A549 (cell line): Measurements from ENCODE around the gene OR6N1. TPM values are rescaled to one million over a fixed set of nuclear protein-coding genes. Genes with fewer than 3 reads are reported as not detected.

Experiments used
- ATAC-seq, 2 experiments: fragments of 200-7000 bp in 1 of 2; fragments of >200 bp in 1 of 2; cut with Nextera tagmentation in 1 of 2; cut with Tn5 transposase in 1 of 2; 3 replicates each; pipeline versions ENCODE4 v1.8.0 to v1.9.1; 2018 to 2020; ENCODE audit warnings: mild to moderate bottlenecking in 1 of 2, moderate library complexity in 1 of 2
- CTCF ChIA-PET: fragments of 300-600 bp; sonication (Branson Sonifier 250); formaldehyde crosslinking; extraction: SDS; loops from one replicate; lab custom pipeline; 2021; ENCODE audit warnings: antibody characterized with exemption, inconsistent platforms; lab: Yijun Ruan, JAX
- POLR2A ChIA-PET: fragments of 350-600 bp; formaldehyde crosslinking; extraction: SDS; loops from one replicate; lab custom pipeline; 2021; ENCODE audit warnings: antibody characterized with exemption, inconsistent platforms; lab: Yijun Ruan, JAX
- DNase-seq, 2 experiments: peaks; one replicate each; pipeline versions ENCODE4 v3.0.0 to v3.0.0-alpha.2; 2011 to 2016; ENCODE audit warnings: low read depth in 1 of 2, low spot score in 1 of 2
- FAIRE-seq: peaks from 2 replicates; lab custom pipeline; 2011; peaks lifted over from hg19 to GRCh38; lab: Jason Lieb, UNC
- H3K27ac ChIP-seq, 2 experiments: fragments of >200 bp; sonication (Bioruptor Twin); formaldehyde crosslinking; 3 replicates each; pipeline ENCODE4 v1.5.1; 2016 to 2017
- H3K4me1 ChIP-seq: fragments of >200 bp; sonication (Bioruptor Twin); formaldehyde crosslinking; 3 replicates; pipeline ENCODE4 v1.6.1; 2016
- H3K4me2 ChIP-seq: fragments of >200 bp; sonication (Bioruptor Twin); formaldehyde crosslinking; 3 replicates; pipeline ENCODE4 v1.6.1; 2016
- H3K4me3 ChIP-seq: fragments of >200 bp; sonication (Bioruptor Twin); formaldehyde crosslinking; 3 replicates; pipeline ENCODE4 v1.5.1; 2016
- H3K9me3 ChIP-seq: fragments of >200 bp; sonication (Bioruptor Twin); formaldehyde crosslinking; 3 replicates; pipeline ENCODE4 v1.6.1; 2016
- BCL3 ChIP-seq: fragments of >200 bp; sonication (Bioruptor Twin); formaldehyde crosslinking; IDR thresholded peaks from 3 replicates; pipeline ENCODE4 v1.6.1; 2016
- BHLHE40 ChIP-seq: IDR thresholded peaks from 2 replicates; pipeline ENCODE4 v1.6.1; 2012; ENCODE audit warnings: low read depth, low read length, inconsistent platforms
- CHD4 ChIP-seq: fragments of 200-600 bp; sonication (generic); IDR thresholded peaks from 2 replicates; pipeline ENCODE4 v1.6.1; 2016; ENCODE audit warnings: antibody characterized with exemption, mild to moderate bottlenecking, borderline replicate concordance
- E2F6 ChIP-seq: IDR thresholded peaks from 2 replicates; pipeline ENCODE4 v1.6.1; 2012; ENCODE audit warnings: low read depth, borderline replicate concordance
- EHF ChIP-seq: fragments of 250-450 bp; sonication (Bioruptor Pico); IDR thresholded peaks from 2 replicates; pipeline ENCODE4 v1.5.0; 2020; ENCODE audit warnings: mild to moderate bottlenecking
- EHMT2 ChIP-seq: fragments of 200-600 bp; sonication (generic); IDR thresholded peaks from 2 replicates; pipeline ENCODE4 v1.6.1; 2016; ENCODE audit warnings: antibody characterized with exemption, low read depth, mild to moderate bottlenecking, moderate library complexity
- FOSB ChIP-seq: fragments of 250-450 bp; sonication (Bioruptor Pico); IDR thresholded peaks from 2 replicates; pipeline ENCODE4 v1.5.0; 2020; ENCODE audit warnings: mild to moderate bottlenecking, moderate library complexity
- FOSL2 ChIP-seq, 2 experiments: fragments of 450-650 bp in 1 of 2; fragments of >200 bp in 1 of 2; sonication (Bioruptor Twin) in 1 of 2; formaldehyde crosslinking; IDR thresholded peaks; 2 replicates each; pipeline versions ENCODE4 v1.5.0 to v1.6.1; 2016 to 2020; ENCODE audit warnings: mild to moderate bottlenecking in 1 of 2, moderate library complexity in 1 of 2
- FOXS1 ChIP-seq: fragments of 250-450 bp; sonication (Bioruptor Pico); IDR thresholded peaks from 2 replicates; pipeline ENCODE4 v1.5.0; 2020; ENCODE audit warnings: mild to moderate bottlenecking, moderate library complexity
- GATA3 ChIP-seq: IDR thresholded peaks from 2 replicates; pipeline ENCODE4 v1.6.1; 2012; ENCODE audit warnings: borderline replicate concordance
- HDAC2 ChIP-seq: fragments of 200-600 bp; sonication (generic); IDR thresholded peaks from 2 replicates; pipeline ENCODE4 v1.6.1; 2016
- HOXA7 ChIP-seq: fragments of 250-450 bp; sonication (Bioruptor Pico); IDR thresholded peaks from 2 replicates; pipeline ENCODE4 v1.5.0; 2020; ENCODE audit warnings: mild to moderate bottlenecking, moderate library complexity
- HOXB13 ChIP-seq: fragments of 250-450 bp; sonication (Bioruptor Pico); IDR thresholded peaks from 2 replicates; pipeline ENCODE4 v1.5.0; 2020; ENCODE audit warnings: low read depth, mild to moderate bottlenecking, moderate library complexity
- HOXB5 ChIP-seq: fragments of 250-450 bp; sonication (Bioruptor Pico); IDR thresholded peaks from 2 replicates; pipeline ENCODE4 v1.5.0; 2020; ENCODE audit warnings: mild to moderate bottlenecking, moderate library complexity
- JUN ChIP-seq, 2 experiments: fragments of >200 bp; sonication (Bioruptor Twin); formaldehyde crosslinking; IDR thresholded peaks; 2 replicates in 1 of 2; 3 replicates in 1 of 2; pipeline ENCODE4 v1.6.1; 2016 to 2017
- JUNB ChIP-seq: fragments of >200 bp; sonication (Bioruptor Twin); formaldehyde crosslinking; IDR thresholded peaks from 2 replicates; pipeline ENCODE4 v1.6.1; 2016
- KDM1A ChIP-seq: fragments of 200-600 bp; sonication (generic); IDR thresholded peaks from 2 replicates; pipeline ENCODE4 v1.6.1; 2016; ENCODE audit warnings: low read depth, mild to moderate bottlenecking
- KDM5A ChIP-seq: fragments of 200-600 bp; sonication (generic); IDR thresholded peaks from 2 replicates; pipeline ENCODE4 v1.6.1; 2016; ENCODE audit warnings: antibody characterized with exemption, mild to moderate bottlenecking
- MAFK ChIP-seq: fragments of 450-650 bp; IDR thresholded peaks from 2 replicates; pipeline ENCODE4 v1.6.1; 2014; ENCODE audit not compliant: partially characterized antibody
- MAZ ChIP-seq: fragments of 150-350 bp; IDR thresholded peaks from 2 replicates; pipeline ENCODE4 v1.6.1; 2014; ENCODE audit warnings: antibody characterized with exemption, low read depth, low read length, borderline replicate concordance
- MYC ChIP-seq: IDR thresholded peaks from 2 replicates; pipeline ENCODE4 v1.6.1; 2012; ENCODE audit warnings: mild to moderate bottlenecking, inconsistent platforms, low read length, improper control_type of control experiment, borderline replicate concordance
- PHF8 ChIP-seq: fragments of 200-600 bp; sonication (generic); IDR thresholded peaks from 2 replicates; pipeline ENCODE4 v1.6.1; 2016; ENCODE audit warnings: low read depth, mild to moderate bottlenecking, antibody characterized with exemption, moderate library complexity, borderline replicate concordance
- POLR2AphosphoS2 ChIP-seq: conservative IDR thresholded peaks from 2 replicates; pipeline ENCODE4 v1.6.1; 2012; ENCODE audit warnings: low read length, improper control_type of control experiment, inconsistent platforms
- RAD21 ChIP-seq, 2 experiments: fragments of >200 bp in 1 of 2; sonication (Bioruptor Twin) in 1 of 2; formaldehyde crosslinking in 1 of 2; IDR thresholded peaks in 1 of 2; conservative IDR thresholded peaks in 1 of 2; 2 replicates in 1 of 2; 3 replicates in 1 of 2; pipeline ENCODE4 v1.6.1; 2012 to 2018; ENCODE audit warnings: inconsistent platforms in 1 of 2
- RARB ChIP-seq: fragments of 250-450 bp; sonication (Bioruptor Pico); IDR thresholded peaks from 2 replicates; pipeline ENCODE4 v1.8.0; 2021; ENCODE audit warnings: mild to moderate bottlenecking, moderate library complexity
- RCOR1 ChIP-seq: fragments of 150-350 bp; IDR thresholded peaks from 2 replicates; pipeline ENCODE4 v1.6.1; 2014; ENCODE audit warnings: antibody characterized with exemption, low read length, low read depth
- RFX5 ChIP-seq: fragments of 450-650 bp; IDR thresholded peaks from 2 replicates; pipeline ENCODE4 v1.7.1; 2014; ENCODE audit warnings: antibody characterized with exemption, mild to moderate bottlenecking, moderate library complexity
- TFCP2L1 ChIP-seq: fragments of 250-450 bp; sonication (Bioruptor Pico); IDR thresholded peaks from 2 replicates; pipeline ENCODE4 v1.5.0; 2021; ENCODE audit warnings: mild to moderate bottlenecking
- ZC3H11A ChIP-seq: fragments of 450-650 bp; IDR thresholded peaks from 2 replicates; pipeline ENCODE4 v1.6.1; 2014; ENCODE audit warnings: antibody characterized with exemption, mild to moderate bottlenecking
- ZFP36 ChIP-seq: fragments of 450-650 bp; IDR thresholded peaks from 2 replicates; pipeline ENCODE4 v1.6.1; 2014; ENCODE audit warnings: borderline replicate concordance; ENCODE audit not compliant: partially characterized antibody
- WGBS: methylation state at CpG from one replicate; pipeline ENCODE4 v1.1.6; 2017; ENCODE audit errors: missing lambda C conversion rate; 5-methylcytosine and 5-hydroxymethylcytosine counted together
- polyA plus RNA-seq, 4 experiments: library from polyadenylated mRNA; depleted of rRNA in 3 of 4; stranded (reverse); fragments of >200 nt; fragmentation: RNase III in 1 of 4; extraction: RNeasy Plus Mini Kit Qiagen cat#74134 plus additional on column Dnase treatment in 1 of 4; gene quantifications; 2 replicates in 3 of 4; 3 replicates in 1 of 4; pipeline ENCODE4 v1.2.3, GENCODE V29; 2011 to 2017

Gene OR6N1
- polyA plus RNA-seq, 2 of the 4 experiments (the other 2 are of a cell fraction), result not detected

- Histone ChIP-seq H3K4me3 (no peak overlapping the region), H3K27ac (no peak overlapping the region), H3K4me2 (no peak overlapping the region), H3K4me1 (no peaks in the 10 kb centered on the region), H3K9me3 (no peaks in the 10 kb centered on the region)
- TF ChIP-seq FOSL2 (IDR thresholded peaks at IDR 0.05), result no peak
- TF ChIP-seq FOSL2 (CRISPR knock-in tag; IDR thresholded peaks at IDR 0.05), result no peak
- CTCF ChIA-PET, result no interaction called here
- DNase-seq, result no peak
- FAIRE-seq, result no peak
- ATAC-seq, result no peak
- WGBS, result 6% methylated on average over 2 of the region's 2 CpGs
- POLR2A ChIA-PET, result no interaction called here
These were observed 39.5 kb downstream of the OR6N1 start for GRCh38 chr1:158732524-158732923.

GRCh38 chr1:158731707-158732106 lies 40.3 kb downstream of the OR6N1 start:
- 15% methylated on average over 4 of the region's 4 CpGs for WGBS
- no peak for FAIRE-seq
- H3K9me3 ChIP-seq, result no peaks in the 10 kb centered on the region
- TF ChIP-seq EHF (CRISPR knock-in tag), result no peak
- no peak for TF ChIP-seq JUNB
- TF ChIP-seq BHLHE40, result no peak
- TF ChIP-seq FOSB, result no peak
- TF ChIP-seq HOXB5 (CRISPR knock-in tag), result no peak
- no peak for TF ChIP-seq MAZ
- TF ChIP-seq ZC3H11A, result no peak
- no peak for TF ChIP-seq MYC
- TF ChIP-seq MAFK, result no peak
- no peak for TF ChIP-seq CHD4
- TF ChIP-seq PHF8, result no peak
- no peak for TF ChIP-seq RAD21 (conservative IDR thresholded peaks at IDR 0.05 in 1 of 2, IDR thresholded peaks at IDR 0.05 in 1 of 2)
- no peak for TF ChIP-seq JUN (IDR thresholded peaks at IDR 0.05)
- TF ChIP-seq RCOR1, result no peak
- no peak for TF ChIP-seq HOXA7 (CRISPR knock-in tag)
- no peak for TF ChIP-seq BCL3
- no peak for TF ChIP-seq RARB (CRISPR knock-in tag)
- TF ChIP-seq TFCP2L1 (CRISPR knock-in tag), result no peak
- TF ChIP-seq E2F6, result no peak
- no peak for DNase-seq
- ATAC-seq, result no peak
- POLR2A ChIA-PET, result no interaction called here
- H3K27ac ChIP-seq, result no peak overlapping the region
- CTCF ChIA-PET, result no interaction called here
- H3K4me2 ChIP-seq, result no peak overlapping the region
- no peak overlapping the region for H3K4me3 ChIP-seq
- no peaks in the 10 kb centered on the region for H3K4me1 ChIP-seq

GRCh38 chr1:158730453-158730852 lies 41.5 kb downstream of the OR6N1 start:
- CTCF ChIA-PET, result no interaction called here
- no peak for ATAC-seq
- TF ChIP-seq BCL3 (no peak), HDAC2 (no peak), KDM1A (no peak), EHF (CRISPR knock-in tag) (no peak), KDM5A (no peak), FOXS1 (CRISPR knock-in tag) (no peak), GATA3 (no peak), RCOR1 (no peak), BHLHE40 (no peak), FOSB (no peak), RARB (CRISPR knock-in tag) (no peak), POLR2AphosphoS2 (no peak), ZC3H11A (no peak), RFX5 (no peak), EHMT2 (no peak), ZFP36 (no peak), CHD4 (no peak), HOXB13 (CRISPR knock-in tag) (no peak), E2F6 (no peak)
- TF ChIP-seq, all 56 proteins: peak for 0
- DNase-seq (no peak), FAIRE-seq (no peak)
- no peaks in the 10 kb centered on the region for H3K9me3 ChIP-seq
- 9% methylated on average over 4 of the region's 4 CpGs for WGBS
- H3K27ac ChIP-seq, result no peak overlapping the region
- no peaks in the 10 kb centered on the region for H3K4me1 ChIP-seq
- no peak overlapping the region for H3K4me2 ChIP-seq
- H3K4me3 ChIP-seq, result no peak overlapping the region
- POLR2A ChIA-PET, result no interaction called here
